ENCODE results near the gene FAM120B.
"Not testable (repeated sequence)": the region's sequence is repeated elsewhere in the genome, so short reads cannot be mapped to it uniquely, and the experiment has no call there.

Gene FAM120B

DNA sequence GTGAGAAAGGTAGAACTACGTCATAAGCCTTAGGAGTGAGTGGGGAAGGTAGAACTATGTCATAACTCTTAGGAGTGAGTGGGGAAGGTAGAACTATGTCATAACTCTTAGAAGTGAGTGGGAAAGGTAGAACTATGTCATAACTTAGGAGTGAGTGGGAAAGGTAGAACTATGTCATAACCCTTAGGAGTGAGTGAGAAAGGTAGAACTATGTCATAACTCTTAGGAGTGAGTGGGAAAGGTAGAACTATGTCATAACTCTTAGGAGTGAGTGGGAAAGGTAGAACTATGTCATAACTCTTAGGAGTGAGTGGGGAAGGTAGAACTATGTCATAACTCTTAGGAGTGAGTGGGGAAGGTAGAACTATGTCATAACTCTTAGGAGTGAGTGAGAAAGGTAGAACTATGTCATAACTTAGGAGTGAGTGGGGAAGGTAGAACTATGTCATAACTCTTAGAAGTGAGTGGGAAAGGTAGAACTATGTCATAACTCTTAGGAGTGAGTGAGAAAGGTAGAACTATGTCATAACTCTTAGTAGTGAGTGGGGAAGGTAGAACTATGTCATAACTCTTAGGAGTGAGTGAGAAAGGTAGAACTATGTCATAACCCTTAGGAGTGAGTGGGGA is 92.3 kb downstream of the FAM120B start:
- not testable (repeated sequence) for DNase-seq

- DNase-seq = not testable (repeated sequence)
Measured at GRCh38 chr6:170399955-170400558, 93.5 kb downstream of the FAM120B start.

- DNase-seq = no peak
Measured at GRCh38 chr6:170402318-170403040, 95.9 kb downstream of the FAM120B start.

DNA sequence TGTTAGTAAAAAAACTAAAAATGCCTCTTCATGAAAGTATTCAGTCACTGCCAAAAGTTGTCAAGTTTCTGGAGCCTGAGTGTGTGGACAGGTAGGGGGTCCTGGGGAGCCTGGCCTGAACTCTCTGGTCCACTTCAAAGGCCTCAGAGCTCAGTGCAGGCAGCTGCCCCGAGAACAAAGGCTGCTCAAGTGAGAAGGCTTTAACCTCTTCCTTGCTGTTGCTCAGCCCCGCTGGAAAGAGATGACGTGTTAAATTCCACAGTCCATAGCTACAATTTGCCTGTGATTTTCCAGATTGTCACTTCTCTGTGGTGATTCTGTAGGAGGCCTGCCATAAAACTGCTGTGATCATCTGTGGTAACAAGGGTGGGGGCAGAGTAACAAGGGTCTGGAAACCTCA is 96.9 kb downstream of the FAM120B start:
- no peak for DNase-seq

DNA sequence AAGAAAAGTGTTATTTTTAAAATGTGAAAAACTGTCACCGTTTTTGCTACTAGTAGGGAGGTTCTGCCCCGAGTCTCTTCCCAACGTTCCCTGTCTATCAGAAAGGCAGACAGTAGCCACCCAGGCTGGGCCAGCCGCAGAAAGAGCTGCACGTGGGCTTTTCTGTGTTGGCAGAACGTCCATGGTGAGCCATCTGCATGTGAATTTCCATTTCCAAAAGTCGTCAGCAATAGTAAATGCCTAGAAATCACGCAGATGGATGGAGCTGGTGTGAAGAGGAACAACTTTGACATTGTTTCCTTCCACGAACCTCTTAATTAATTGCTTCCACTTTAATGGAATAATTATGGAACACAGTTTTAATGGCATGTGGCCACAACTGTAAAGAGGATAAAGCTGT is 97.5 kb downstream of the FAM120B start:
- no peak for DNase-seq

GRCh38 chr6:170404697-170405096 is 98.1 kb downstream of the FAM120B start:
- DNase-seq = no peak

DNA sequence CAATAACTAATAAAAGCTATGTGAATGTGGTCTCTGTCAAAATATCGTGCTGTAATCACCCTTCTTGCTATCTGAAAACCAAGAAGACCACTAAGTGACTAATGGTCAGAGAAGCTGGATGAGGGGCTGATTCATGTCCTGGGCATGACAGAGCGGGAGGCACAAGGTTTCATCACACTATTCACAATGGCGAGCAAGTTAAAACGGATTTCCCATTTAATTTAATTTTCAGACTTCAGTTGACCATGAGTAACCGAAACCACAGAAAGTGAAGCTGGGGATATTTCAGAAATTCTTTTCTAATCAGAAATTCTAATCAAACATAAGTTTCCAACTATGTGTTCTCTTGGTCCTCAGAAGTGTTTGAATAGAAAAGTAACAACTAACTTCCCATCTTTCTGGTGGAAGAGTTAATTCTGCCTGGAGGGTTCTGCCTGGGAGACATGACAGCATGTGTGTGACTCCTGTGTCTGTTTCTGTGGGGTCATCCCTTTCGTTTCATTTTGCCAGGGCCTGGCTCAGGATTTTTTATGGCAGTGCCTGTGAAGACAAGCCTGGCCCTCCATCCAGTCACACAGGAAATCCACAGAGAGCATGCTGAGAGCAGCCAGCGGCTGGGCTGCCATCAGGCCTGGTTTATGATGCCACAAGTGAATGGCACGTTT is 98.9 kb downstream of the FAM120B start:
- no peak for DNase-seq

GRCh38 chr6:170407200-170407599 is 100.6 kb downstream of the FAM120B start:
- DNase-seq = no peak

DNA sequence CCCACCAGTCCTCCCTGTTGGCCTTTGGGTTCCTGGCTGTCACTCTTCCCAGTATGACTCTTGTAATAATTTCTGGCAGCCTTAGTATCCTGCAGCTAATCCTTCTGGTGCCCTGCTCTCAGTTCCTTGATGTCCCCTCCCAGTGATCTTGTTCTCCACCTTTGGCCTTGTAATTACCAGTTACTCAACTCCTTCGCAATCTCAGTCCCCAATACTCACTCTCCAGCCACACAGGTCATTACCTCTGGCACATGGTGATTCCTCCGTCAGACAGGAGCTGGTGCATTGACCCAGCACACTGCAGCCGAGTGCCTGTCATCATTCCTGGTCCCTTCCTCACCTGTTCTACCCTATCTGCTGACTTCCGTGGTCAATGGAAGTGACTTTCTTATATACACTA is 101.4 kb downstream of the FAM120B start:
- no peak for DNase-seq

DNA sequence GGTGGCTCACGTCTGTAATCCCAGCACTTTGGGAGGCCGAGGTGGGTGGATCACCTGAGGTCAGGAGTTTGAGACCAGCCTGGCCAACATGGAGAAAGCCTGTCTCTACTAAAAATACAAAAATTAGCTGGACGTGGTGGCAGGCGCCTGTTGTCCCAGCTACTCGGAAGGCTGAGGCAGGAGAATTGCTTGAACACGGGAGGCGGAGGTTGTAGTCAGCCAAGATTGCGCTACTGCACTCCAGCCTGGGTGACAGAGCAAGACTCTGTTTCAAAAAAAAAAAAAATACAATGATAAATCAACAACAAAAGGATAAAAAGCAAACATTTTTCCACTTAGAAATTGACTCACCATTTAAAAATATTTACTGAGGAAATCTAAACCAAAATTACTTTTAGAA is 103.2 kb downstream of the FAM120B start:
- not testable (repeated sequence) for DNase-seq

- no peak for DNase-seq
Measured at GRCh38 chr6:170410241-170410640, 103.7 kb downstream of the FAM120B start.

GRCh38 chr6:170415318-170415717 is 108.8 kb downstream of the FAM120B start:
- no peak for DNase-seq

DNA sequence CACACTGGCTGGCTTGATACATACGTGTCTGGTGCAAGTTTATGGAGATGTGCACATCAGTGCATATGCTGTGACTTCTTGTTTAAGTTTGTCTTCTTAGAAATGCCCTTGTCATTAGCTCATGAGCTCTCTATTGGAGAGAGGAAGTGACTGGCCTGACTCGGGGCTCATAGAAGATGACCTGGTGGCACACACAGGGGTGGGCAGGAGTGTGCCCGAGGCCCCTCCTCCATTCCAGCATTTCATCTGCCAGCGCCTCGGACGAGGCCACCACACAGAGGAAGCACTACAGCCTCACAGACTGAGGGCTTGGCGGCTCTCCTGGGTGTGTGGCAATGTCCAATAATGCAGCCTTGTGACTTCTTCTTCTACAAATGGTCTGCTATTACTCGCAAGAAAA is 109.7 kb downstream of the FAM120B start:
- DNase-seq = no peak

GRCh38 chr6:170416959-170417606 is 110.5 kb downstream of the FAM120B start:
- DNase-seq = no peak

- DNase-seq = no peak
Measured at GRCh38 chr6:170417881-170418280, 111.3 kb downstream of the FAM120B start.

GRCh38 chr6:170420283-170420682 is 113.7 kb downstream of the FAM120B start:
- DNase-seq = no peak

DNA sequence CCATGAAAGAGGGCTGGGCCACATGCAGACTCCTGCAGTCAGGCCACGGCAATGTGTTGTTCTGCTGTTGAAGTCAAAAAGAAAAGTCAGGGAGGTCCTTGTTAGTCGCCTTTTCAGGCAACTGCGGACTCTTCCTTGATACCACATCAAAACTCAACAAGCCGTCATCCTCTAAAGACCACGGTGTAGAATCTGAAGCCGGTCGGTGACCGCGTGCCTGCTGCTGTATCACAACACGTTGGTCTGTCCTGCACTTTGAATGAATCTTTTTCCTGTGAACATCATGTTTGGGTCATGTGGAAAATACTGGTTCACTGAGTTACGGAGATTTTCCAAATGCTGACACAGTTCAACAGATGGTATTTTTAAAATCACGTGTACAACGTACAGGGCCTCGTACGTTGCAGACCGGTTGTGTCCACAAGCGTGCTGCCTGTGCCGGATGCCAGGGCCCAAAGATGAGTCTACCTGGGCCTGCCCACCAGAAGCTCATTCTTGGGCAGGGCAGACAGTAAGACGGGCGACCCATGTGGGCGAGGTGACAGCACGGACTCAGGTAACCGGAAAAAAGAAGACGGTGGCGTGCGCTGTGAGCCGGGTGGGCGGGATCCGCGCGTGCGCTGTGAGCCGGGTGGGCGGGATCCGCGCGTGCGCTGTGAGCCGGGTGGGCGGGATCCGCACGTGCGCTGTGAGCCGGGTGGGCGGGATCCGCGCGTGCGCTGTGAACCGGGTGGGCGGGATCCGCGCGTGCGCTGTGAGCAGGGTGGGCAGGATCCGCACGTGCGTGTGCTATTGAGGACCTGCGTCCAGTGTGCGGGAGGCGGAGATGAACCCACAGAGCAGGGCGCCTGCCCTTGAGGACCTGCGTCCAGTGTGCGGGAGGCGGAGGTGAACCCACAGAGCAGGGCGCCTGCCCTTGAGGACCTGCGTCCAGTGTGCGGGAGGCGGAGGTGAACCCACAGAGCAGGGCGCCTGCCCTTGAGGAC is 114.5 kb downstream of the FAM120B start:
- no peak for DNase-seq

GRCh38 chr6:170421921-170422320 is 115.4 kb downstream of the FAM120B start:
- no peak for DNase-seq

DNA sequence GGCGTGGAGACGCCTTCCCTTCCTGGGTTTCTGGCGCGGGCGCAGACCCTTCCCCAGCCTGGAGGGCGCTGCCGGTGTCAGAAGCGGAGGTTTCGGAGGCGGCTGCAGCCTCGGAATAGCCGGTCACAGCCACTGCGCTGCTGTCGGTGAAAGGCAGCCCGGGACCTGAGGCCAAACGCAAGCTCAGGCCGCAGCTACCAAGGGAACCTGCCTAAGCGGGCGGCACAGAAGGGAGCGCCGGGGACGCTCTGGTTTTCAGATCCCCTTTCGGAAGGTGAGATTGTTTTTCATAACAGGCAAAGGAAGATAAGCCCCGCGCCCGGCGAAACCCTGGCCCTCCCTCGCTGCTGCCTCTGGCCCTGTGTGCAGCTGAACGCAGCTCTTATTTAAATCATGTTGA is 116.5 kb downstream of the FAM120B start:
- no peak for DNase-seq

DNA sequence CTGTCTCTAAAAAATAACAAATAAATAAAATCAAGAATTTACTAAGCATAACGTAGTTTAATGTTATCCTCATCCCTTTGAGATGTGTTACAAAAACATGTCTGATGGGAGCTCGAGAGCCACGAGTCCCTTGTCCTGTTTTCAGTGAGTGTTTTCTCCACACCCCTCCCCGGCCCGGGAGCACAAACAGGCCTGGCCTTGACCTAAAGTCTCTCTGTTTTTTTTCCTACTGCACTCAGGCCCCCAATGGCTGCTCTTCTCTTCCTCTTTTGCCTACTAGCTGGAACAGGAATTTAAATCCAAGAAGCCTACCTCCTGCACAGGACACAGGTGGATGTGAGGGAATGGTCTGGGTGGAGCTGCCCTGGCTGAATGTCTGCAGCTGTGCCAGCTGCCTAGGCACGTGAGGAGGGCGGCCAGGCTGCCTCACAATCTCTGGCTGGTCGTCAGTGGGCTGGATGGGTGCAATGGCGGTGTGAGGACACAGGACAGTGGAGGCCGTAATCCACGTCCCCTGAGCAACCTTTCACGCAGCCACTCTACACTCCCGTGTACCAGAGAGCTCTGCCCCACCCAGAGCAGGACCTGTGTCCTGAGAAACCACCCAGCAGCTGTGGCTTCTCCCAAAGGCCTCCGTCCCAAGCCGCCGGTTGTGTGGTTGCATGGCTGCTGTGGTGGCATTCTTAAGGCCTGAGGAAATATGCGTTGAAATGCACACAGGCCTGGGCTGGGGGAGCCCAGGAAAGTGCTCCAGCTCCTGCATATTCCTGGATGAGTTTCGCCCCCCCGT is 117.5 kb downstream of the FAM120B start:
- no peak for DNase-seq

DNA sequence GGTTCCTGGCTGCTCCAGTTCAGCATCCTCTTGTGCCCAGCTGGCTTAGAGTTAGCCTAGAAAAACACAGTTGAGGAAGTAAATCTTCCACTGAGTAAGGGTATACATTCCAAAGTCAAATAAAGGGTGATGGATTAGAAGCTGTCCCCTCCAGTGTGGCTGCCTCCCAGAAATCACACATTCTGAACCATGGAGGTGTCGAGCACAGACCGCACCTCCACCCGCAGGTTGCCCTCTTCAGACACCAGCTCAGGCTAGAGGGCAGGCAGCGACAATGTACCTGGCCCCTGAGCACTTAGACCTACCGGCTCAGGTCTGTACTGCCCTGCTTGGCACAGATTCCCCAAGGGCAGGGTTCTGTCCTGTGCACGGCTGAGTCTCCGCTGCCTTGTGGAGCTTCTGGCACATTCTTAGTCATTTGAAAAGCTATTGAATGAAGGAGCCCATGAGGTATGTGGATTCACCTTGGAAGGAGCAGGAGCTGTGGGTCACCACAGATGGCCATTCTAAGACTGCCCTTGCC is 118.1 kb downstream of the FAM120B start:
- no peak for DNase-seq

Data from effector CD4-positive, alpha-beta T cell (primary cell).